SKM-1 (cell line): ENCODE measurements around the gene APOC3.

Experiments
- DNase-seq: peaks from one replicate; lab custom pipeline; 2025; ENCODE audit not compliant: unreplicated experiment; lab: John Stamatoyannopoulos, UW

APOC3 gene

DNA sequence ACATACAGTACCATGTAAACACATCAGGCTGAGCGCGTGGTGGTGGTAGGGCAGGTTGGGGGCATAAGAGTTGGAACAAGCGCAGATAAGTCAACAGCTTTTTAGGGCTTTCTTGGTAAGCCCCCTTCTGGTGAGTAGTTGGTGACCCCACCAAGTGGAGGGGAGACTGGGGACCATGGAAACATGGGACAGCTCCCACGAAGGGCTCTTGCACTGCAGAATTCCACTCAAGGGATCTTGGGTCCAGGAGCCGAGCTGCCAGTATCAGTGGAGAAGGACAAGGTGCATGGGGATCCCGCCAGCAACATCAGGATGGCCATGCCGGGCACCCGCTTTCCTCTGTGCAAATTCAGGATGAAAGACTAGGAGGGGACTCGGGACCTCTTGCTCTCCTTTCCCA is 14.0 kb downstream of the APOC3 start:
- DNase-seq = no peak

DNA sequence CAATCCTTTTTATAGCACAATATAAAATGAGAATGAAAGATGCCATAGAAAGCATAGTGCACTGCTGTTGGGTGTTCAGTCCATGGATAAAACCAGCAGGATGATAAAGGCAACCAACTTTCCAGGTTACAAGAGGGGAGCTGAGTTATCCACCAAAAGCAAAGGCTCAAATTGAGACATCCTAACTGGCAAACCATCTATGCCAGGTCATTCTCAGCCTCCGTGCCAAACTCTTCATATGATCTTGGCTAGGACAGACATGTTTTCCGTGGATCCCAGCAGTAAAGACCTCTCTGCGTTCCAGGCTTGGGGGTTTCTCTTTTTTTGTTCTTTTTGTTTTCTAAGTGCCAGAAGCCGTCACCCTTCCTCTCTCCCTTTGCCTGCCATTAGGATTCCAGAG is 15.0 kb downstream of the APOC3 start:
- no peak for DNase-seq

DNA sequence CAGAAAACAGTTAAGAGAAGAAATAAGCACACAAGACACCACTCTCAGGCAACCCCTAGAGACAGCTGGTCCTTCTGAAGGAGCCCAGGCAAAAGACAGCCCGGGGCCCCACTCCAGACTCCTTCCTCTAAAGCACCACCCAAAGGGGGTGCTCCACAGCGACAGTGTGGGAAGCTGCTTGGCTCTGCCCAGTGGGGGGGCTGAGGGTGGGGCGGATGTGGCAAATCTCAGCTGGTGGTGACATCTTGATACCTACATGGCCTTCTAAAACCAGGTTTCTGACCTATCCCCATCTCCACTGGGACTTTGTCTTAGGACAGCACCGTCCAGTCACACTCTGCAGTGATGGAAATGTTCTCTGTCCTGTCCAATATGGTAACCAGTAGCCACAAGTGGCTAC is 17.9 kb downstream of the APOC3 start:
- no peak for DNase-seq

DNA sequence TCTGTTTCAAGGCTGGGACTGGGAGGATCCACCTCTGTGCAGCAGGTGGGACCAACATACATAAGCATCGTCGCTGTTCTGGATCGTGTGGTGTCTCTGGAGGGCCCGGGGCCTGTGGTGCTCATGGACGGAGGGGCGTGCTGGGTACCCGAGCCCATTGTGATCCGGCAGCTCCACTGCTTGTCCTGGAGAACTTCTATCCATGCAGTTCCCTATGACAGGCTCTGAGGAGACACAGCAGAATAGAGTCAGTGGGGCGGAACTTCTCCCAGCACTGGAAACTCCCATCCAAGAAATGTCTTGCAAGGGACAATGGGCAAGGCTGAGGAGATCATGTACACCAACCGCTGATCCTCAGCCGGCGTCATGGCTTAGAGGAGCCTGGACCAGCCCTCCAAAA is 19.4 kb downstream of the APOC3 start:
- no peak for DNase-seq

DNA sequence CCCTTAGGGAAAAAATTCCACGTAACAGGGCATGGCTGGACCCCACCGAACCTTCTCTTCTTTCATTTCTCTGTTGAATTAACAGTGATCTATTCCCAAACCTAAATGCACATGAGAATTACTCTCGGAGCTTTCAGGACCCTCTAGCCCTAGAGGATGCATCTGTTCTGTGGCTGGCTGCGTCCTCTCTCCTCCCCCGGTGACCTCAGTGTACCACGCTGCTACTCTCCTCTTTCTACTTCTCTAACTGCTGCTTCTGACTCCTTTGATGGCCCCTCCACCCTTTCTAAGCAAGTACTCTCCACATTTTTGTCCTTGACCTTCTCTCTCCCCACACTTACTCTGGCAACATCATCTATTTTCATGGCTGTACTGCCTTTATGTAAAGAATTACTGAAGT is 19.8 kb downstream of the APOC3 start:
- DNase-seq = no peak

DNA sequence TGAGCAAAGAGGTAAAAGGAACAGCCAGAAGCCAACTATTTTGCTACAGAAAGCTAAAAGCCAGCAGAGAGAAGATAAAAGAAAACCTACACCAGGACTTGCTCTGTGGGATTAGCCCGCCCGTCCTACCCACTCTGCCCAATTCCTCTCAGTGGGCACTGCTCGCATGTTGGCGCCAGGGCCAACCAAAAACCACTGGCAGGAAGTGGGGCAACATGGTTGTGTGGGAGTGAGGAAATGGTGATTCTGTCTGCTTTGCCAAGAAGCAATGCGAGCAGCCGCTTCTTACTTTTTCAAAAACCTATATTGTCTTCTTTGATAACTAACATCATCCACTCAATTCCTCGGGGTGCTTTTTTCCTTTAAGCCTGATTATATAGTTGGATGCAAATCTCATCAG is 21.9 kb downstream of the APOC3 start:
- peak; percentile 22 for DNase-seq

DNA sequence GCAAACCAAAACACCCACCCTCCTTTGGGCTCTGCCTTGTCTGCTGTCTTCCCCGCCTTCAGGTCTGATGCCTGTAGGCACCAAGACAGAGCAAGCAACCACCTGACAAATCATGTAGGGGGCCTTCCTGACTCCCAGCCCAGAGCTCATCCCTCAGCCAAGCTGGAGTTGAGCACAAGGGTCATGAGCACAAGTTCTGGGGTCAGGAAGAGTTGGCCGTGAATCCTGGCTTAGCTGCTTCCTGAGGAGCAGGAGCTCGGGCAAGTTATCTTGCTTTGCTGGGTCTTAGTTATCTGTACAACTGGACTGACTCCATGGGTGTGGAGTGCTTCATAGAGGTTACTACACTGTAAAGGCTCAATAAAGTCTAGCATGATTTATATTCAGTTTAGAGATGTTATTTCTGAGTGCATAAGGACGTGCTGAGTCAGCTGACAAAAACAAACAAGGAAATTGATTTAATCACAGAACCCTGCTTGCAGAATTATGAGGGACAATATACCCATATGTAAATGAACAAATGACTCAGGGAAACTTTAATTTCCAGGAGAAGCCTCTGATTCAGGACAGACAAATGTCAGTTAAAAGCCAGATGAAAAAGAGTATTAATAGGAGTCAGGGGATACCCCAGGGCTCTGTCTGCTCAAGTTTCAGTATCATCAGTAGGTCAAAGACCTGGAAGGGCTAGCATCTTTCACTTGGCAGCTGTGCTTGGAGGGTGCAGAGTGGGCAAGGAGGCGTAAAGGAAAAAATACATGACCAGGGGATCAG is 22.7 kb downstream of the APOC3 start:
- DNase-seq = no peak

DNA sequence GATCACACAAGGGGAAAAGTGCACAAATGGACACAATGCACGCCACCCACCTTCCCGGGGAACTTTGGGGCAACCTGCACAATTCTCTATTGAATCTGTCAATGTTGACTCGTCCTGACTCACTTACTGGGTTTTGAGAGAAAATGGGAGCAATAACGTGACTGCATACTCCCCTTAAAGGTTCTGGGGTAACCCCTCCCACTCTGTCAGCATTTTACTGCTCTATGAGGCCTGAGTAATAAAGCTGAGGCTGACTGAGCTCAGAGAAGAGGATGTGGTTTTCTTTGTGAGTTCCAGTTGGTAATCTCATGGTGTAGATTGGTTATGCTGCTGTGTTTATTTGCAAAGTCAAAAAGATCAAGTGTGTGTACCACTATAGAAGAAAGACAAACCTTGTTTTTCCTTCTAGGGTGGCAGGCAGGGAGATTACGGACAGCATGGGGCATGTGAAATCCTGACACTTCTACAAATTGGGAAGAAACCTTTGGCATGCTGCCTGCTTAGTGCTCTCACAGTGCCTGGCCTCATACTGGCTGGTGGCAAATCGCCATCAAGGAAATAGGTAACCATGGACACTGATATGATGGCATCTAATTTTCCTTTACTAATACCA is 23.9 kb downstream of the APOC3 start:
- DNase-seq = peak; percentile 75

DNA sequence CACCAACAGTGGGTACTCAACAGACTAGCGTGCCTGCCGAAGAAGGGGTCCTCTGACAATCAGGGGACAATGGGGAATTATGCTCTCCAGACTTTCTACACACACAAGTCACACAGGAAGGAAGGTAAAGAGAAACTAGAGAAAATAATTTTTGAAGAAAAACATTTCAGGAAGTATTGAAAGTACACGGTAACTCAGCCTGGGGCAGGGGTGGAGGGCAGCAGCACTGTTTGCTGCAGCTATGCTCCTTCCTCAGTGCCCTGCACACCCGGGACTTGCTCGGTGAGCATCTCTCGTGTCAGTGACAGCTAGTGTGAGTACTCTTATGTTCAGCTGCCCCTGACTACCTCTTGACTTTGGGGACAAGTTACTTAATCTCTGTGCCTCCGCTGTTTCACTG is 25.7 kb downstream of the APOC3 start:
- DNase-seq = no peak

DNA sequence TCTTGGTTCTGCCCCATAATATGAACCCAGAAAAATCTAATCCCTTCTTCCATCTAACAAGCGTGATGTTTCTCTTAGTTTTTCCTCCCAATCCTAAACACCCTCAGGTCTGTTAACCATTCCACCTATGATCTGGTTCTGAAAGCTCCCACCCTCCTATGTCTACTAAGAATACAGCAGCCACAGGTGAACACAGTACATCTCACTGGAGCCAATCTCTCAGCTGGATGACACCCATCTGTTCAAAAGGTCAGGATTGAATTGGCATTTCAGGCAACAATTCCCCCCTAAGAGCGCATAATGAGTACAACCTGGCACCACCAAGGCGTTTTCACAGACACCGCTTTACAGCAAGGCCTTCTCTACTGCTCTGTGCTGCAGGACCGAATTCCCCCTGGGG is 26.7 kb downstream of the APOC3 start:
- DNase-seq = no peak

DNA sequence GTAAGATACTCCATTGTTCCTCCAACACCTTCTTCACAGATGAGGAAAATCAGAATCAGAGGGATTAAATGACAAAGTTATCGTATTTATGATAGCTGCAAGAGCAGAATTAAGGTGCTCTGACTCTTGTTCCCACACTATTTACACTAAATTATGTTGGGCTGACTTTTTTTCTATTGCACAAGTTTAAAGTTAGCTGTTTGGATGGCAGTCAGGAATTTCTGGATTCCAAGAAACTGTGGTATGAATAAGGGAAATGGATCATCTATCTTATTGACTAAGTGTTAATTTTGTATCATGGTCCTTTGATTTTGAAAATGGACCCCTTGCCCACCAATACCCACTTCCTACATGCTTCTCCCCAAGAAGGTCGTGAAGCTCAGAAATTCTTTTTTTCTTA is 27.6 kb downstream of the APOC3 start:
- no peak for DNase-seq

DNA sequence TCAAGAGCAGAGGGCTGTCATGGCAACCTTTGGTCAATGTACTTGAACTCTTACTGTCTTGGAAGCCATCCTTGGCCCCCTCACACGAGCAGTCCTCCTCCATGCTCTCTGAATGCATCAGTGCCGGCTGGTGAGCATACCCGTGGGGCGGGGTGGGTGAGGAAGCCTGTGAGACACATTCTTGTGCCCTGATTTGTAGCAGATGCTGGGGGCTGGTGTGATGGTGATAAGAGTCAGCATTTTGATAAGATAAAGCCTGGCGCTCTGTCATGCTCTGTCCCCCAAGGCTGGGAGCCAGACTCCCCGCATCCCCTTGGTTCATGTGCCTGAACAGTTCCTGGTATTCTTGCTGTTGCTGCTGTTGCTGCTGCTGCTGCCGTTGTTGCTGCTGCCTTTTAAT is 28.2 kb downstream of the APOC3 start:
- DNase-seq = no peak

DNA sequence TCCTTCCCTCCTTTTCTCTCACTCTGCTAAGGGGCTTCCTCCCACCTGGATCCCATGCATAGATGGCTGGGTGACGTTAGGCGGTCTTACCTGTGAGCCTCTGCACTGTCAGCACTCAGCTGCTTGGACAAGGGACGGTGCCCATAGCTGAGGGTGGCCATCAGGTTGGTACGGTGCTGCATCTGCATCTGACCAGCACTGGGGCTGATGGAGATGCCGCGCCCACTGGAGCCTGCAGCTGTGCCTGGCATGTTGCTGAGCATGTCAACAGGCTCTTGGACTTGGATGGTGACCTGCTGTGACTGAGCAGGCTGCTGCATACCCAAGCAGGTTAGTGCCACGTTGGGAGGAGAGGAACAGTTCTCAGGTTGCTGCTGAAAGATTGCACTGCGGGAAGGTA is 29.5 kb downstream of the APOC3 start:
- DNase-seq = no peak

DNA sequence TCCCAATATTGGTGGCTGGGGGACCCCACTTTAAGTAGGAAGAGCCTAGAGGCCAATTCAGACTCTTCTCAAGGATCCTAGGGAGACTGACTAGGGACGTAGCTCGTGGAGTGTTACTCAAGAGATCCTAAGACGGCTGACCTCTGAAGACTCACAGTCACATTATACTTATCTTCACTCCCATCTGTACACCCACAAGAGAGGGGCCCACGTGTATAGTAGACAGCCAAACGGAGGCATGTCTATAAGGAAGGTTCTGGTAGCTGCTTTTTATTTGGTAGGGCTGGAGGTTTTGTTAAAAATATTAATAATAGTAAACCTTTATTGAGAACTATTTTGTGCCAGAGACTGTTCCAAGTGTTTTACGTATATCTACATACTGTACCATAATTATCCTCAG is 30.6 kb downstream of the APOC3 start:
- DNase-seq = no peak

DNA sequence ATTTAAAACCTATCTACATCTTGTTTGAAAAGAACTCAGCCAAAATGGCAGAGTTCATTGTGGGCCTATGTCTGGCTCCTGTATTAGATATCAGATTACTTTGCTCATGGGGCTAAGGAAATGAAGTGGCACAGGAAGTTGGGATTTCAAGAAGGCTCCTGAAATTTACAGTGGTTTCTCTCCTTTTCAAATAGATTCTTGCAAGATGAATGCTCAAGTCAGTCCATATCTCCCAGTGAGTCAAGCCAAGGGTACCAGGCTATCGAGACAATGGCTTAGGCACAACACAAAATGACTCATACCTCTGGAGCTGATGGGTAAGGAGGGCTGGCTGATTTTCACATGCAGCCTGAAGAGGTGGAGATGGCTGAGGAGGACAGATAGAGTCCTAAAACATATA is 31.8 kb downstream of the APOC3 start:
- no peak for DNase-seq

DNA sequence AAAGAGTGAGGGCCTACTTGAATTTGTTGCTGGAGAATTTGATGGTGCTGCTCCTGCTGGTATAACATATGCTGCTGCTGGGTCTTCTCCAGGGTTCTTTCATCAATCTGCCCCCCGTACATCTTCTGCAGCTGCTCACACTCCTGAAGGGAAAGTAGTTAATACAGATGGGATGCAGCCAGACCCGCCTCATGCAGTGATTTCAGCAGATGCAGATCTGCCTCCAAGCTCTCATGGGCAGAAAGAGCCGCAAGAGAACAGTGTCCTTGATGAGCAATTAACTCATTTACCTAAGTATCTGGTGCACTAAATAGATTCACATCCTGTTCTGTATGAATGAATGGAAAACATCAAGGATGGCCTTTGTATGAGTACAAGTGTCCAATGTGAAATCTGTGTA is 32.5 kb downstream of the APOC3 start:
- DNase-seq = no peak

DNA sequence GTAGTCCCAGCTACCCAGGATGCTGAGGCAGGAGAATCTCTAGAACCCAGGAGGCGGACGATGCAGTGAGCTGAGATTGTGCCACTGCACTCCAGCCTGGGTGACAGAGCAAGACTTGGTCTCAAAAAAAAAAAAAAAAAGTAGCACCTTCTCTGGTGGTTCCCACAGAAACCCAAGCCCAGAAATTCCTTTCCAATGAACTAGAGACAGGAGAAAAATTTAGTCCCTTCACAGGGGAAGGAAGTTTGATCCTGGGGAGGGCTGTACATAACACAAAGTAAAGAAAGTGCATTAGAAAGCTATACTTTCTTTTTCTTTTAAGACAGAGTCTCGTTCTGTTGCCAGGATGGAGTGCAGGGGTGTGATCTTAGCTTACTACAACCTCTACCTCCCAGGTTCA is 33.2 kb downstream of the APOC3 start:
- DNase-seq = no peak

DNA sequence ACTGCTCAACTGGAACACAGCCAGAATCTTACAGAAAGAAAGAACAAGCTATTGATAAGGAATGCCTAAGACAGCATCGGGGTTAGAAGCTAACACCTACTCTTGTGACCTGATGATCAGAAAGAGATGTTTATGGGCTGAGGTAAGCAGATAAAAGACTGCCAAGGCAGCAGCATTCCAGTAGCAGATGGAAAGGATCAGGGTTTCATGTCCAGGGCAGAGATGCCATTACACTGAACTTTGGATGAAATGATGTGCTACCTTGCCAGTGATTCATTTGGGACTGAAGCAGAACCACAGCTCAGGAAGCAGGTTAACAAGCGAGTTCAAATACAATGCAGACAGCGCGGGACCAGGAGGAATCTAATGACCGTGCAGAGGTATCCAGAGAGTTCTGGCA is 34.8 kb downstream of the APOC3 start:
- no peak for DNase-seq

DNA sequence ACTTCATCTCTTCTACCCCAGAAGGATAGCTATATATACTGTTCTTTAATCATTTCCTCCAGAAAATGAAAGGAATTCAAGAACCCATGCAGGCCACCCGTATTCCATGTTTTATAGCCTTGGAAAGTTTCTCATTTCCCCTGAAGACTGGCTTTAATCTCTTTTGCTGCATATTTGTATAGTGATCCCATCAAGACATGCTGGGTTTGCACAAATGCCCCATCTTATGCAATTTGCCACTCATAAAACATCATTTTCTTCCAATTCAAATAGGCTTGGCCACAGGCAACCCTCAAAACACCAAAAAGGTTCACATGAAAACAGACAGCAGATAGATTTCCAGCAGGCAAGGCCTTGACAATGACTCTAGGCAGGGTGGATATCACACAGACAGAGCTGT is 36.0 kb downstream of the APOC3 start:
- DNase-seq = no peak

DNA sequence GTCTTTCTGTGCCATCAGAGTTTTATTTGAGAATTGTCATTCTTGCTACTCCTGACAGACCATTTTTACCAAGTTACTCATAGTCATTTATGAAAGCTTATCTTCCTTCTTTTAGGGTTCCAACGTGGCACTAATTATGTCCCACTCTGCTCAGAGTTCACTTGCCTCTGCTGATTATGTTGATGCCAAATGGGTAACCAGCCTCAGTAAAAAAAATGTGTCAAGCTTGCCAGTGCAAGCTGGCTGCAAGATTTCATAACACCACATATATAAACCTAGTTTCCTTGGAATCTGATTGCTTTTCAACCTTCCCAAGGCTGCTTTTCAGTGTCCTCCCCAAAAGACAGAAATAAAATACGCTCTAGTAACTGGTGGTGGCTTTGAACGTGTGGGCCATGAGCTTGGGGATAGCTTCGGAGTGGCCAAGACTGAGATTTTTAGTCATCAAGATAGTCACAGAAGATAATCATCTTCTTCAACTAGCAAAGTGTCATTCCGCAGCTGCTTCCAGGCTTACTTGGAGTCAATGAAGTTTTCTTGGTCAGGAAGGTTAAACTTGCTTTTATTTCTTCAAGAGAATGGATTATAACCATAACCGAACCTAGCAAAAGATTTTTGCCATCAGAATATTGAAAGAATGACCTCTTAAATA is 37.2 kb downstream of the APOC3 start:
- DNase-seq = no peak

DNA sequence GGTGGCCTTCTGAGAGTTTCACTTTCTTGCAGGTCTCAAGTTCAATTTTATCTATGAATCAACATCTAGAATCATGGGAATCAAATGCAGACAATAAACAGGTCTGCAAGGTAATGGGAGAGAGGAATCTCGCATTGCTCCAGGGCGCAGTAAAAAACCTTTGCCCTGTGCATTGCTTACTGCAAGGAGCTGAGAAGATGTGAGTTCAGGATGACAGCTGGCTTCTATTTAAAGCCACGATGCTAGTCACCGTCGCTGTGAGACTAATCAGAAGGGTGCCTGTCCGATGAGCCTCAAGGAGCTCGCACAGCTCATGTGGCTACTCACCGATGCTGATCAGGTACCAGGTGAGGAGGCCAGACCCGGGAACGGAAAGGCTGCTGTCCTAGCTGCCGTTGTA is 37.9 kb downstream of the APOC3 start:
- no peak for DNase-seq

DNA sequence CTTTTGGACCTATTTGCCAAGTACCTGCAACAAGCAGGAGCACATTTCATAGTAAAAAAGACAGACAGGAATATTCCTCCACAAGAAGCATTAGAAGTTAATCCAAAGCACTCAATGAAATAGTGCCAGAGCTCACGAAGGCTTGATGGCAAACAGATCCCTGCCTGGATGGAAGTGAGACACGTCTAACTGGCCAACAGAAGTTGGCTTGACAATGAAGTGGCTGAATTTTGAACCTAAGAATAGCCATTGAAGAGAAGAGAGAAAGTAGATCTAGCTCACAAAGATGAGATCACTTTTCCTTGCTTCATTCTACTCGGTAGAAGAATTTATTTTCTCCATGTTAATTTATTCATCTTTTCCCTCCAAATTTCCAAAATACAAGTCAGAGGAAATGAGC is 38.4 kb downstream of the APOC3 start:
- DNase-seq = no peak

DNA sequence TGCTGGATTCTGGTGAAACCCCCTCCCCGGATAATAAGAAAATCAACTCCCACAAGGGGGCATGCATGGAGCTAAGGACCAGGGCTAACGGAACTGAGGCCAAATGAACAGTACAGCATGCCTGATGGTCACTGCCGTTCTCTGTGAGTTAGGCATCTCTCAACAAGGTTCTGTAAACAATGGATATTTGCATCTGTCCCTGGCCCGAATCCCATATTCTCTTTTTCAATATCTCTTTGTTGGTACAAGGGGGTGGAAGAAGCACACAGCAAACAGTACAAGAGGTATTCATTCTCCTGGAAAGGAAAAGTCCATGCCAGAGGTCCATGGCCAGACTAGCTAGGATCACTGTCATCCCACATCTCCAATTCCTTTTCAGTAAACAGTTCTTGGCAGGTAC is 39.9 kb downstream of the APOC3 start:
- DNase-seq = no peak
